ENCODE measurements around the gene CALM3. TPM values are rescaled to one million over a fixed set of nuclear protein-coding genes. Genes with fewer than 3 reads are reported as not detected.
A peak's percentile ranks its signal among the peaks of the same experiment; 100 is the strongest.

The CALM3 gene
- total and polyA plus RNA-seq, 2 of the 13 experiments (the other 11 are each of a cell fraction or from before 2014, with no cell fraction given) = 239 to 258 TPM

GRCh38 chr19:46579361-46579879 is 21.7 kb upstream of the CALM3 start (continued):
- TF ChIP-seq POGK (CRISPR knock-in tag; conservative IDR thresholded peaks at IDR 0.05) (no peak), ZSCAN30 (CRISPR knock-in tag; IDR thresholded peaks at IDR 0.05) (no peak), RFX1 (IDR thresholded peaks at IDR 0.05) (peak; percentile 23; the same call in 1 of the 2 replicates), ZUFSP (CRISPR knock-in tag; IDR thresholded peaks at IDR 0.05; ENCODE audit: borderline replicate concordance) (no peak), ZNF414 (CRISPR knock-in tag; IDR thresholded peaks at IDR 0.05) (no peak), ELK4 (CRISPR knock-in tag; IDR thresholded peaks at IDR 0.05; ENCODE audit: borderline replicate concordance) (no peak), ZNF33A (CRISPR knock-in tag; IDR thresholded peaks at IDR 0.05; ENCODE audit: borderline replicate concordance) (no peak)

All from HepG2 (cell line).